Endothelial cell of umbilical vein (primary cell): ENCODE results near the gene ATP6V0E2. TPM values are rescaled to one million over a fixed set of nuclear protein-coding genes. Genes with fewer than 3 reads are reported as not detected.

Experiments used
- BruUV-seq: library from RNA; stranded (reverse); fragments of 400-500 nt; replicated peaks from 2 replicates; lab custom pipeline; 2021; lab: Mats Ljungman, UMichigan
- CTCF ChIA-PET: fragments of 300-600, 350-600 bp; sonication (Branson Sonifier 250); formaldehyde crosslinking; loops from one replicate; lab custom pipeline; 2021; ENCODE audit warnings: antibody characterized with exemption, inconsistent platforms; lab: Charles Lee
- POLR2A ChIA-PET: fragments of 300-600, 350-600 bp; sonication (Branson Sonifier 250); formaldehyde crosslinking; loops from one replicate; lab custom pipeline; 2021; ENCODE audit warnings: antibody characterized with exemption, inconsistent platforms; lab: Charles Lee
- DNase-seq: peaks from one replicate; pipeline ENCODE4 v3.0.0-alpha.2; 2011; ENCODE audit warnings: low read depth, low spot score
- FAIRE-seq: peaks from 2 replicates; lab custom pipeline; 2011; peaks lifted over from hg19 to GRCh38; lab: Jason Lieb, UNC
- H2AFZ ChIP-seq: 2 replicates; pipeline ENCODE4 v1.6.0; 2012; ENCODE audit warnings: low read depth, low read length, control low read depth, inconsistent platforms
- H3K27ac ChIP-seq: 2 replicates; pipeline ENCODE4 v1.5.1; 2011; ENCODE audit warnings: low read depth, mild to moderate bottlenecking, control low read depth, low read length, moderate library complexity; ENCODE audit not compliant: insufficient read depth
- H3K27me3 ChIP-seq, 2 experiments: 2 replicates each; pipeline versions ENCODE4 v1.6.0 to v1.6.1; 2011; ENCODE audit warnings: low read length in 2 of 2, mixed read lengths in 1 of 2; ENCODE audit not compliant: control insufficient read depth in 2 of 2, insufficient read depth in 2 of 2
- H3K36me3 ChIP-seq, 2 experiments: 2 replicates in 1 of 2; 3 replicates in 1 of 2; pipeline ENCODE4 v1.5.1; 2011; ENCODE audit warnings: low read length in 2 of 2, mild to moderate bottlenecking in 1 of 2, moderate library complexity in 1 of 2; ENCODE audit not compliant: control insufficient read depth in 2 of 2, insufficient read depth in 2 of 2; ENCODE audit errors: extremely low read depth in 1 of 2
- H3K4me1 ChIP-seq: 3 replicates; pipeline ENCODE4 v1.5.1; 2011; ENCODE audit warnings: mild to moderate bottlenecking, low read length; ENCODE audit not compliant: control insufficient read depth, insufficient read depth; ENCODE audit errors: extremely low read depth
- H3K4me2 ChIP-seq: 2 replicates; pipeline ENCODE4 v1.6.1; 2011; ENCODE audit warnings: low read length, control low read depth, mixed read lengths; ENCODE audit not compliant: insufficient read depth
- H3K4me3 ChIP-seq, 3 experiments: fragments of 200-600 bp in 1 of 3; sonication (generic), shearing (Covaris generic) in 1 of 3; replicated peaks in 1 of 3; 2 replicates each; pipeline ENCODE4 v1.5.1; 2011 to 2016; ENCODE audit warnings: control low read depth in 3 of 3, low read length in 3 of 3, mild to moderate bottlenecking in 2 of 3, inconsistent platforms in 1 of 3, low read depth in 1 of 3, moderate library complexity in 1 of 3; ENCODE audit not compliant: insufficient read depth in 1 of 3
- H3K79me2 ChIP-seq: 2 replicates; pipeline ENCODE4 v1.6.0; 2012; ENCODE audit warnings: low read length, inconsistent platforms; ENCODE audit not compliant: control insufficient read depth, insufficient read depth
- H3K9ac ChIP-seq: replicated peaks from 2 replicates; pipeline ENCODE3; 2011; ENCODE audit warnings: low read length, control low read depth; ENCODE audit not compliant: insufficient read depth; ENCODE audit errors: extremely low read depth
- H3K9me1 ChIP-seq: replicated peaks from 3 replicates; pipeline ENCODE4 v1.6.0; 2011; ENCODE audit warnings: mild to moderate bottlenecking, low read length; ENCODE audit not compliant: control insufficient read depth, insufficient read depth; ENCODE audit errors: extremely low read depth
- H3K9me3 ChIP-seq: replicated peaks from 2 replicates; pipeline ENCODE4 v1.5.1; 2012; ENCODE audit warnings: low read length, inconsistent platforms; ENCODE audit not compliant: control insufficient read depth, insufficient read depth
- H4K20me1 ChIP-seq: replicated peaks from 2 replicates; pipeline ENCODE3; 2011; ENCODE audit warnings: mild to moderate bottlenecking, low read length; ENCODE audit not compliant: control insufficient read depth, insufficient read depth; ENCODE audit errors: extremely low read depth
- EZH2 ChIP-seq: IDR thresholded peaks from 2 replicates; pipeline ENCODE4 v1.6.1; 2012; ENCODE audit warnings: borderline replicate concordance, low read depth, mild to moderate bottlenecking, moderate library complexity, low read length, inconsistent platforms; ENCODE audit not compliant: severe bottlenecking
- FOS ChIP-seq: IDR thresholded peaks from 2 replicates; pipeline ENCODE4 v1.6.1; 2011; ENCODE audit warnings: mild to moderate bottlenecking, low read length, moderate library complexity, borderline replicate concordance; ENCODE audit not compliant: insufficient read depth
- GATA2 ChIP-seq: IDR thresholded peaks from 2 replicates; pipeline ENCODE4 v1.7.0; 2011; ENCODE audit warnings: low read depth, mild to moderate bottlenecking, moderate library complexity, mixed read lengths, low read length; ENCODE audit not compliant: insufficient read length, insufficient read depth
- JUN ChIP-seq: IDR thresholded peaks from 2 replicates; pipeline ENCODE4 v1.6.1; 2011; ENCODE audit warnings: borderline replicate concordance, low read depth; ENCODE audit not compliant: insufficient read length, insufficient read depth
- MYC ChIP-seq: IDR thresholded peaks from one replicate; pipeline ENCODE4 v1.6.1; 2011; ENCODE audit warnings: mild to moderate bottlenecking, low read depth, low read length
- POLR2A ChIP-seq: IDR thresholded peaks from 2 replicates; pipeline ENCODE4 v1.6.1; 2012; ENCODE audit warnings: low read depth, mild to moderate bottlenecking, control low read depth, low read length
- POLR2AphosphoS5 ChIP-seq: IDR thresholded peaks from 2 replicates; pipeline ENCODE4 v1.6.1; 2012; ENCODE audit warnings: low read depth, mild to moderate bottlenecking, control low read depth, low read length, moderate library complexity; ENCODE audit not compliant: insufficient read depth
- dilution Hi-C: fragments of 300-500 bp; cut with MboI; formaldehyde crosslinking; loops from one replicate; pipeline ENCODE4 v1.15.0; 2019; ENCODE audit warnings: low sequenced_read_pairs; ENCODE audit not compliant: extremely low pct_ligation_motif_present
- intact Hi-C: fragments of 100-400 bp; cut with micrococcal nuclease; formaldehyde crosslinking; loops from one replicate; pipeline ENCODE4 v1.10.0; 2022
- polyA plus RNA-seq, 4 experiments: library from polyadenylated mRNA; depleted of rRNA in 3 of 4; stranded (reverse) in 3 of 4; unstranded in 1 of 4; fragments of >200 nt; gene quantifications; 2 replicates each; pipeline versions ENCODE4 v1.2.1 to v1.2.3, GENCODE V29; 2011 to 2012; ENCODE audit warnings: missing spikeins in 1 of 4
- total RNA-seq: library from RNA; stranded (reverse); gene quantifications from 2 replicates; pipeline ENCODE4 v1.2.3, GENCODE V29; 2021
- TF ChIP-seq, protein P1 (sequence below), 2 donors: IDR thresholded peaks; 1 replicate in 1 of 2; 2 replicates in 1 of 2; pipeline ENCODE4 v1.5.1; 2011; ENCODE audit warnings: low read length in 2 of 2, mild to moderate bottlenecking in 2 of 2, moderate library complexity in 2 of 2, control low read depth in 1 of 2, inconsistent platforms in 1 of 2, low read depth in 1 of 2; ENCODE audit not compliant: insufficient read depth in 1 of 2; ENCODE audit errors: extremely low read depth in 1 of 2
- TF ChIP-seq, protein P2 (sequence below): IDR thresholded peaks from 2 replicates; pipeline ENCODE4 v1.6.1; 2011; ENCODE audit not compliant: insufficient read depth, insufficient read length

ATP6V0E2 gene
- total and polyA plus RNA-seq, 2 donors (not counting 3 experiments of a cell fraction or from before 2014, with no cell fraction given), result 27.8 to 36.8 TPM

DNA sequence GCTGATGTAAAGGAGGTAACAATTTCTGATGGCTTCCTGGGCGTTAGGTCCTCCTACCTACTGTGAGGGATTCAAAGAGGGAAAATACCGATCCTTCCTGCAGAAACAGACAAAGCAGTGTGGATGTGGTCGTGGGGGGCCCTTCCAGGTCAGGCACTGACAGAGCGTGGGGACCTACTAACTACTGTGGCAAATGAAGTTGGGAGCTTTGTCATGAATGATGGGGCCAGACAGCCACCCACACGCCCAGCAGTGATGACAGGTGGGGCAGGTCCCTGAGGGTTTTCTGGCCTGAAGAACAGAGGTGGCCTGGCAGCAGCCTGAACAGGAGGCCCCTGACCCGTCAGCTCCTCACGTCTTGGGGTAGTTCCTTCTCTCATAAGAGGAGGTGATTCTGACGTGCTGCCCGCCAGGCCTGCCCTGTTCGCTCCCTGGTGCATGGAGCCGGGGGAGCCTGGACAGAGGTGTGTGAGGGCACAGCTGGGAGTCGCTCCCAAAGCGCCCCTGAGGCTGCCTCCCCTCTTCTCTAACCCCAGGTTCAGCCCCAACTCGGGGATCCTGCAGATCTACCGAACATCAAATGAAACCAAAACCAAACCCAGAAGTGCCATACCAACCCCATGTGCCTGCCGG lies 4.2 kb downstream of the ATP6V0E2 start:
- no peak for DNase-seq
- BruUV-seq, result no TSS peak
- TF ChIP-seq POLR2AphosphoS5, result no peak
- TF ChIP-seq FOS, result no peak
- TF ChIP-seq, protein P1, sequence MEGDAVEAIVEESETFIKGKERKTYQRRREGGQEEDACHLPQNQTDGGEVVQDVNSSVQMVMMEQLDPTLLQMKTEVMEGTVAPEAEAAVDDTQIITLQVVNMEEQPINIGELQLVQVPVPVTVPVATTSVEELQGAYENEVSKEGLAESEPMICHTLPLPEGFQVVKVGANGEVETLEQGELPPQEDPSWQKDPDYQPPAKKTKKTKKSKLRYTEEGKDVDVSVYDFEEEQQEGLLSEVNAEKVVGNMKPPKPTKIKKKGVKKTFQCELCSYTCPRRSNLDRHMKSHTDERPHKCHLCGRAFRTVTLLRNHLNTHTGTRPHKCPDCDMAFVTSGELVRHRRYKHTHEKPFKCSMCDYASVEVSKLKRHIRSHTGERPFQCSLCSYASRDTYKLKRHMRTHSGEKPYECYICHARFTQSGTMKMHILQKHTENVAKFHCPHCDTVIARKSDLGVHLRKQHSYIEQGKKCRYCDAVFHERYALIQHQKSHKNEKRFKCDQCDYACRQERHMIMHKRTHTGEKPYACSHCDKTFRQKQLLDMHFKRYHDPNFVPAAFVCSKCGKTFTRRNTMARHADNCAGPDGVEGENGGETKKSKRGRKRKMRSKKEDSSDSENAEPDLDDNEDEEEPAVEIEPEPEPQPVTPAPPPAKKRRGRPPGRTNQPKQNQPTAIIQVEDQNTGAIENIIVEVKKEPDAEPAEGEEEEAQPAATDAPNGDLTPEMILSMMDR (IDR thresholded peaks at IDR 0.05; ENCODE audit: extremely low read depth in 1 of 2, insufficient read depth in 1 of 2, low read depth in 1 of 2, low read length in 2 of 2), result no peak
- TF ChIP-seq GATA2, result no peak
- TF ChIP-seq, protein P2, sequence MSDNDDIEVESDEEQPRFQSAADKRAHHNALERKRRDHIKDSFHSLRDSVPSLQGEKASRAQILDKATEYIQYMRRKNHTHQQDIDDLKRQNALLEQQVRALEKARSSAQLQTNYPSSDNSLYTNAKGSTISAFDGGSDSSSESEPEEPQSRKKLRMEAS, result no peak
- TF ChIP-seq JUN, result no peak
- no peak for TF ChIP-seq EZH2
- TF ChIP-seq MYC, result no peak
- TF ChIP-seq POLR2A, result no peak

More for the DNA sequence above, 4.2 kb downstream of the ATP6V0E2 start:
- intact Hi-C loops, result no loop called here
- Histone ChIP-seq H3K9me3 (no peaks in the 10 kb centered on the region), H3K36me3 (no peaks in the 10 kb centered on the region), H3K4me1 (peaks cover 7% of the 10 kb centered on the region), H3K79me2 (no peaks in the 10 kb centered on the region), H3K27ac (no peak overlapping the region), H2AFZ (no peak overlapping the region), H3K4me2 (no peak overlapping the region), H3K9me1 (no peaks in the 10 kb centered on the region), H3K4me3 (no peak overlapping the region), H3K9ac (no peak overlapping the region), H3K27me3 (no peaks in the 10 kb centered on the region), H4K20me1 (no peaks in the 10 kb centered on the region)
- ChIA-PET POLR2A (no interaction called here), CTCF (no interaction called here)
- no peak for FAIRE-seq
- dilution Hi-C loops, result no loop called here
